CD4-positive, alpha-beta T cell treated with Interleukin-21 for 1 hour (primary cell): ENCODE measurements around the gene POLH.
"Not testable (repeated sequence)": the region's sequence is repeated elsewhere in the genome, so short reads cannot be mapped to it uniquely, and the experiment has no call there.

Experiments used
- DNase-seq: peaks from one replicate; pipeline ENCODE4 v3.0.0-alpha.2; 2020

The POLH gene

DNA sequence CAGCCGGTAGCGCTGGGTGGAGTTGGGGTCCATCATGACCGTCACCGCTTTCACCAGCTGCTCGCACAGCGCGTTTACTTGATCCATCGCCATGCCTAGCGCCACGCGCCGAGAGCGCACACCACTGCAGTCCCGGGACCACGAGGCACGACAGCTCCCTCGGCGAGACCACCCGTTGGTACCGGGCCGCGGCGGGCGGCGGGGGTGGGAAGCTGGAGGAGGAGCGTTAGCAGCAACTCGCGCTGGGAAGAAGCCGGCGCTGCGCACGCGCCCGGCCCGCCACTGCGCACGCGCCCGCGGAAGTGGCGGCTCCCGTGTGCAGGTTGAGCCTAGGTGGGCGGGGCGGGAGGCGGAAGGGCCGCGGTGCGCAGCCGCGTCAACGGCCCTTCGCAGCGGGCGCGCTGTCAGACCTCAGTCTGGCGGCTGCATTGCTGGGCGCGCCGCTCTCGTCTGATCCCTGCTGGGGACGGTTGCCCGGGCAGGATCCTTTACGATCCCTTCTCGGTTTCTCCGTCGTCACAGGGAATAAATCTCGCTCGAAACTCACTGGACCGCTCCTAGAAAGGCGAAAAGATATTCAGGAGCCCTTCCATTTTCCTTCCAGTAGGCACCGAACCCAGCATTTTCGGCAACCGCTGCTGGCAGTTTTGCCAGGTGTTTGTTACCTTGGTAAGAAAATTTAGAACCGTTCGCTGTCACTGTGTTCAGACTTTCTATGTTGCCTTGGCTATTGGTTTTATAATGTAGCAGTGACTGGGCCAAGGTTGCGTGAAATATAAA is at the start of gene POLH, which contains the start of gene XPO5:
Gene POLH (plus strand): TSS at position 414 of the 780 bp plus-strand sequence. CDS start 6,135 bp downstream, outside the sequence.
Gene XPO5 (minus strand): TSS at position 267 of the 780 bp plus-strand sequence. CDS start 174 bp downstream, at position 93.
- DNase-seq = peak; percentile 92

DNA sequence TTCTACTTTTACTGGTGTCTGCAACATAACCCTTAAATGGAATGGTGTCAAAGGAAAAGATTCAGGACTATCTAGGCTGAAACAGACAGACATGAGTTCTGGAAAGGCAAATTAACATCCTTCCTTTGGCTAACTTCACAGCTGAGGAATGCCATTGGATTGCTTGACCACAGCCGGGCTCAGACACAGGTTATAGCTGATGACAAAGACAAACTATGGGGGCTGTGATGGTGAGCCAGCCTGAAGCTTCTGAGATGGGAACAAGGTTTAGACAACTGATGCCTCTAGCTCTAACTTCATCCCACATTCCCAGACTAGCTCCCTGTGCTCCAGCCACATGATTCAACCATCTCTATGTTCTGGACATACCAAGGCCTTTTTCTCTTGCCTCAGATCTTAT is 43.8 kb upstream of the POLH start:
- DNase-seq = no peak

DNA sequence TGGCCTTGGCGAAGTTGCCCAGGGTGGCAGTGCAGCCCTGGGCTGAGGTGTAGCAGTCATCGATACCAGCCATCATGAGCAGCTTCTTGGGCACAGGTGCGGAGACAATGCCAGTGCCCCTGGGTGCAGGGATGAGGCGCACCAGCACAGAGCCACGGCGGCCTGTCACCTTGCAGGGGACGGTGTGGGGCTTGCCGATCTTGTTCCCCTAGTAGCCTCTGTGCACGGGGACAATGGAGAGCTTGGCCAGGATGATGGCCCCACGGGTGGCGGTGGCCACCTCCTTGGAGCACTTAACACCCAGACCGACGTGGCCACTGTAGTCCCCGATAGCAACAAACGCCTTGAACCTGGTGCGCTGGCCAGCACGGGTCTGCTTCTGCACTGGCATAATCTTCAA is 37.0 kb upstream of the POLH start:
- not testable (repeated sequence) for DNase-seq

DNA sequence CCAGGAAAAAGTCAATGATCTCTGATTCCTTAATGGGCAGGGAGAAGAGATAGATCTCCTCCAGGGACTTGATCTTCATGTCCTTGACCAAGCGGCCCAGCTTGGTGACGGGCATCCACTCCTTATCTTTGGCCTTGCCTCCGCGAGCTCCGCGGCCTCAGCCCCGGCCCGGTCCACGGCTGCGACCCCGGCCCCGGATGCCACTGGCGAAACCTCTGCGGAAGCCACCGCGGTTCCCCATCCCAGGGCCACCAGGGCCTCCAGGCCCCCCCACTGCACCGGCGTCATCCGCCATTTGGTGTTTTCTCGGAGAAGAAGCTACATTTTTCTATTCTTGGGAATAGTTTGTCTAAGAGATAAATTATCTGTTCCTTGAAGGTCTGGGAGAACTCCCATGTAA is 36.6 kb upstream of the POLH start:
- not testable (repeated sequence) for DNase-seq

DNA sequence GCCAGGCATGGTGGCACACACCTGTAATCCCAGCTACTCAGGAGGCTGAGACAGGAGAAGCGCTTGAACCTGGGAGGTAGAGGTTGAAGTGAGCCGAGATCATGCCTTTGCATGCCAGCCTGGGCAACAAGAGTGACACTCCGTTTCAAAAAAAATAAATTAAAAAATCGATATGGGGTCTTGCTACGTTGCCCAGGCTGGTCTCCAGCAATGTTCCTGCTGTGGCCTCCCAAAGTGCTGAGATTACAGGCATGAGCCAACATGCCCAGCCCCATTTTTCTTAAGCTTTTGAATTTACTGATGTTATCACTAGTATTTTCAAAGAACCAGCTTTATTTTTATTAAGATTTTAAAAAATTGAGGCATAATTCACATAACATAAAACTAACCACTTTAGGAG is 35.5 kb upstream of the POLH start:
- no peak for DNase-seq

DNA sequence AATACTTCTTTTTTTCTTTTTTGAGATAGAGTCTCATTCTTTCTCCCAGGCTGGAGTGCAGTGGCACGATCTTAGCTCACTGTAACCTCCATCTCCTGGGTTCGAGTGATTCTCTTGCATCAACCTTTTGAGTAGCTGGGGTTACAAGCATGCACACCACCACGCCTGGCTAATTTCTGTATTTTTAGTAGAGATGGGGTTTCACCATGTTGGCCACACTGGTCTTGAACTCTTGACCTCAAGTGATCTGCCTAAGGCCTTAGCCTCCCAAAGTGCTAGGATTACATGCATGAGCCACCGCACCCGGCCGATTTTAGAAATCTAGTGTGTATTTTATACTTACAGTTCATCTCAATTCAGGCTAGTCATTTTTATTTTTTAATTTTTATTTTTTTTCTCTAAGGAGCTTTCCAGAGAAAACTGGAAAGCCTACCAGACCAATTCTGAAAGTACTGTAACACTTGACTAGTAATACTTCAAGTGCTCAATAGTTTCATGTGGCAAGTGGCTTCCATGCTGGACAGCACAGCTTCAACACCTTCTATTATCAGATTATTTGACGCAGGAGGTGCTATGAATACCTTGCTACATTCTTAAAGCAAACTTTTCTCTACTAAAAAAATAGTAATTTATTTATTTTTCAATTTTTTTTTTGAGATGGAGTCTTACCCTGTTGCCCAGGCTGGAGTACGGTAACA is 34.1 kb upstream of the POLH start:
- DNase-seq = no peak

DNA sequence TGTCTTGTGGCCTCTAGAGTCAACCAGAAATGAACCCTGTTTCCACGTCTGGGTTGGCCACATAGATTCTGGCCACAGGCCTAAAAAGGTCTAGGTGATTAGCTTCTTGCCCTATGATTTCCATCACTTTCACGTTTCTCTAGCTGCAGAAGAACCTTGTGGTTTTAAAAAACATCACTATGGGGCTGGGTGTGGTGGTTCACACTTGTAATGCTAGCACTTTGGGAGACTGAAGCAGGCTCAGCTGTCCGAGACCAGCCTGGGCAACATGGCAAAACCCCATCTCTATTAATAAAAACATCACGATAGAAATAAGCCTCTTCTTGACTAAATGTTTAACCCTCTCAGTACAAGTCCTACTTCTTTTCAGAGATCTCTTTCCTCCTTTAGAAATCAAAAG is 31.5 kb upstream of the POLH start:
- DNase-seq = peak; percentile 8

DNA sequence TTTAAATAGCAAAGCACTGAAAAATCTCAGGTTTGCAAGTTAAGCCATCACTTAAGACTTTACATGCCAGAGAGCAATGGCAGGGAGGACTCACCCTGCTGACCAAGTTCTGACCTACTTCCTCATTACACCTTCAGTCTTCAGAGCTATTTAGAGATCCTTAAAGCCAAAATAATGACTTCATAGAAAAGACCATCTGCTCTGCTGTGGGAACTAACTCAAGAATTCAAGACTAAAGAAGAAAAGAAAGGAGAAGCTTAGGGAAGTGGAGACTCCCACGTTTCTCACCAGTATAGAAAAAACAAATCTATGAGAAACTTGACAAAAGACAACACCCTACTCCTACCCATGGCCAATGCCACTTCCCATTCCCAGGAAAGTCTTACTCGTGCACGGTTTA is 28.8 kb upstream of the POLH start:
- DNase-seq = no peak

DNA sequence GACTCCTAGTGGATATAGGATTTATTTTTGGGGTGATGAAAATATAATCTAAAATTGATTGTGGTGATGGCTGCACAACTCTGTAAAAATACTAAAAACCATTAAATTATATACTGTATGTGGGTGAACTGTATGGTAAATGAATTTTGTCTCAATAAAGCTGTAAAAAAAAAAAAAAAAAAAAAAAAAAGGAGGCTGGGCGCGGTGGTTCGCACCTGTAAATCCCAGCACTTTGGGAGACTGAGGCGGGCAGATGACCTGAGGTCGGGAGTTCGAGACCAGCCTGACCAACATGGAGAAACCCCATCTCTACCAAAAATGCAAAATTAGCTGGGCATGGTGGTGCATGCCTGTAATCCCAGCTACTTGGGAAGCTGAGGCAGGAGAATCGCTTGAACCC is 18.4 kb upstream of the POLH start:
- DNase-seq = not testable (repeated sequence)

DNA sequence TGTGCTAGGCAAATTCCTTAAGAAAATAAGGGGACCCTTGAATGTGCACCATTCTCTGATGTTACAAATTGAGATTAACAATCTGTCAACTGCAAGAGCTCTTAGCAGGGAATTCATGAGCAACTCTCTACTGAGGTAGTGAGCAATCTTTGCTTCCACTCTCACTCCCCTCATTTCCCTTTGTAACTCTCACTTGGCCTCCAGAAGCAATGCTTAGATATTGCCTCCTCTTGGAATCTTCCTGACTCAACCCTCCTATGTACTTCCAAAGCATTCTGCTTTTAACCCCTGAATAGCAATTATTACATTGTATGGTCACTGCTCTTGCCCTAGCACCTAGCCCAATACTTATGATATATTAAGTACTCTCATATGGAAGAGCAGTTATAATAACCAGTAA is 16.7 kb upstream of the POLH start:
- no peak for DNase-seq

DNA sequence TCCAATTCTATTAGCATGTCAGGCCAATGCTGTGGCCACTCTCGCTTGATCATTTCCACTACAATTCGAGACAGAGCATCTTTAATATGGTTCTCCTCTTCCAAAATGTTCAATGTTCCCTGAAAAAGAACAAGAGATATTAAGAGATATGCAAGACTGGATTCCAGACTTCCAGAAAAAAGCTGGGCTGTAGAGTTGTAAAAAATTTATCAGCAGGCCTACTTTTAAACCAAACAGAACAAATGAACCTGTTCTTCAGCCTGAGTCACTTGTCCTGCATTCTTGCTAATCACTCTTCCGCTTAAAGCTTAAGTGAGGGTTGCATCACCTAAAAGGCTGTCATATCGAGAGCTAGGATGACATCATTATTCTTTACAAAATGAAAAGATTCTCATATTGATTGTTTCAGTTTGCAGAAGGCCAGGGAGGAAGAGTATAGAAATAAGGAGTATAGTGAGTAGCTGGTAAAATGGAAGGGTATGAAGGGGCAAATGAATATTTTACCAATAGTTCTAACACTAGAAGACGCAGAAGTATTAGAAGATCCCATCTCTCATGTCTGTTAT is 5.0 kb upstream of the POLH start:
- no peak for DNase-seq

DNA sequence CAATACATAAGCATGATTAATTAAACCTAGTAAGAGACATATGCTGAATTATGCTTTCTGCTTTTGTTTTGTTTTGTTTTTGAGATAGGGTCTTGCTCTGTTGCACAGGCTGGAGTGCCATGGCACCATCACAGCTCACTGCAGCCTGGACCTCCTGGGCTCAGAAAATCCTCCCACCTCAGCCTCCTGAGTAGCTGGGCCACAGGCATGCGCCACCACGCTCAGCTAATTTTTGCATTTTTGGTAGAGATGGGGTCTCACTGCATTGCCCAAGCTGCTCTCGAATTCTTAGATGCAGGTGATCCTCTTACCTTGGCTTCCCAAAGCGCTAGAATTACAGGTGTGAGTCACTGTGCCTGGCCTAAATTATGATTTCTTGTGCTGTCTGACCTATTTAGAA is 4.0 kb upstream of the POLH start:
- DNase-seq = no peak

DNA sequence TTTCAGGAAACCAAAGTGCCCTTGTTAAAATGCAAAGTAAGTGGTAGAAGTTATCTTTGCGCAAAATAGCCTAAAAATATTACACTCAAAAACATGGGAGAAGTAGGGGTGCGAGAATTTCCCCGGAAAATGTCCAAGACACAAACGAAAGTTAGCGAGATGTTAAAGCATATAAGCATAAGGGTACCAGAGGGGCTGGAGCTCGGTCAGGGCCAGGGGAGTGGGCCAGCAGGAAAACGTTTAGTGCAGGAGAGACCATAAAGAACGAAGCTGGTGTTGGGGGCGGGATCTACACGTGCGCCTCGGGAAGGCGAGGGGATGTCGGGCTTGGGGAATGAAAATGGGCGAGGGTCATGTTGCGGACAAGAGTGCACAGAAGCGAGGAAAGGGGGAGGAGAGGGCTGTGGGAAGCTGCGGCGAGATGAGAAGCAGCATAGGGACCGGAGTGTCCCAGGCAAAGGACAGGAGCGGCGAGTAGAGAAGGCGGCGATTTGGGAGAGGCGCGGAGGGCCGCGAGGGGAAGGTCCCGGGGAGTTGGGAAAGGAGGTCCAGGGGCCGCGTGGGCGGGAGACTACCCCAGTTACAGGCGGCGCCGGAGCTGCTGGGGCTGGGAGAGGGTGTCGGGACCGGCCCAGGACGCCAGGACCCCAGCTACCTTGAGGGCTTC is 747 bp upstream of the POLH start:
- no peak for DNase-seq

DNA sequence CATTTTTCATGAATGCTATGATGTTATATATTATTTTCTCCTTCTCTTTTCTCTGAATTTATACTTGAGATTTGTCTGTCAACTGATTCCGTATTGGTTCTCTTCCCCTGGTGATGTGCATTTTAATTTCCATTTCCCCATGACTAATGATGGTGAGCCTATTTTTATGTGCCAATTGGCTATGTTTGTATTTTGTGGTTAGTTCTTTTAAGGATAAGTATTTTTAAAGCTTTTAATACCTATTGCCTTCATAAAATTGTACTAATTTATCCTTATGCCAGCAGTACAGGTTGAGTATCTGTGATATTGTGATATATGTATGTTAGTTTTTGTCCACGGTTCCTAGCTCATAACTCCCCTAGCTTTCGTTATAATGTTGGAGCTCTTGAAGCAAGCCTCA is 2.8 kb downstream of the POLH start:
- no peak for DNase-seq

DNA sequence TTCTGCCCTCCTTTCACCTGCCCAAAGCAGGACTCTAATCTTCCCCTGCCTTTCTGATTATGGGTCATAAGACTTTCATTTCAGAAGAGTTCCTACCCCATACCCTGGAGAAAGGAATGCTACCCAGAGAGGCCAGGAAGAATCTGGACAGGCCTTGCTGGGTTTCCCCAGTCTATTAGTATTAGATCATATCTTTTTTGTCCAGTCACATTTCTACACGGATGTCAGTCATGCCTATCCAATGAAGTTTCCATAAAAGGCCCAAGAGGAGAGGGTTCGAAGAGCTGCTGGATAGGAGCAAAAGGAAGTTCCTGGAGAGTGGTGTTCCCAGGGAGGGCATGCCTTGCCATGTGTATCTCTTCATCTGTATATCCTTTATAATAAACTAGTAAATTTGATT is 3.2 kb downstream of the POLH start:
- no peak for DNase-seq

DNA sequence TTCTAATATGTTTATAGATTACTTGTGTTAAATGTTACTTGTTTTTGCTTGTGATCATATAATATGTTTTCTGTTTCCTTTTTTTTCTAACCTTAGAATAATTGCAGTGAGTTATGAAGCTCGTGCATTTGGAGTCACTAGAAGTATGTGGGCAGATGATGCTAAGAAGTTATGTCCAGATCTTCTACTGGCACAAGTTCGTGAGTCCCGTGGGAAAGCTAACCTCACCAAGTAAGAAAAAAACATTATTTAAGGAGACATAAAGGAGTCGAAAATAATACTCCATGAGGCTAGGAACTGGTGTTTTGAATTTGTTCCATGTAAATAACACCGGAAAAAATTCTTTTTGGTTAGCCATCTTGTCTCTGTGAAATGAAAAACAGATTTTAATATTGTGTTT is 6.9 kb downstream of the POLH start:
- no peak for DNase-seq

DNA sequence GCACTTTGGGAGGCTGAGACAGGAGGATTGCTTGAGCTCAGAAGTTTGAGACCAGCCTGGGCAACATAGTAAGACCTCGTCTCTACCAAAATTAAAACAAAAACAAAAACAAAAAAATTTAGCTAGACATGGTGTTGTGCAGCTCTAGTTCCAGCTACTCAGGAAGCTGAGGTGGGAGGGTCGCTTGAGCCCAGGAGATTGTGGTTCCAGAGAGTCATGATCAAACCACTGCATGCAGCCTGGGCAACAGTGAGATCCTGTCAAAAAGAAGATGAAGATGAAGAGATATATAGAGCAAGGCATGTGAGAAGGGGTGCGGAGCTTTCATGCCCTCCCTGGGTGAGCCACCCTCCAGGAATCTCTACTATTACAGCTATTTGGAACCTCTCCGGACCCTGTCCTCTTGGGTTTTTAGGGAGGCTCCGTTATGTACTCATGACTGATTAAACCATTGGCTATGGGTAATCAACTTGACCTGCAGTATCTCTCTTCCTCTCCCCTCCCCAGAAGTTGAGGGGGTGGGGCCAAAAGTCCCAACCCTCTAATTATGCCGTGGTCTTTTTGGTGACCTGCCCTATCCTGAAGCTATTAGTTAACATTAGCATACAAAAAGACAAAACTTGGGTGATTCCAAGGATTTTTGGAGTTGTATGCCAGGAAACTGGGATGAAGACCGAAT is 9.0 kb downstream of the POLH start:
- DNase-seq = peak; percentile 45

DNA sequence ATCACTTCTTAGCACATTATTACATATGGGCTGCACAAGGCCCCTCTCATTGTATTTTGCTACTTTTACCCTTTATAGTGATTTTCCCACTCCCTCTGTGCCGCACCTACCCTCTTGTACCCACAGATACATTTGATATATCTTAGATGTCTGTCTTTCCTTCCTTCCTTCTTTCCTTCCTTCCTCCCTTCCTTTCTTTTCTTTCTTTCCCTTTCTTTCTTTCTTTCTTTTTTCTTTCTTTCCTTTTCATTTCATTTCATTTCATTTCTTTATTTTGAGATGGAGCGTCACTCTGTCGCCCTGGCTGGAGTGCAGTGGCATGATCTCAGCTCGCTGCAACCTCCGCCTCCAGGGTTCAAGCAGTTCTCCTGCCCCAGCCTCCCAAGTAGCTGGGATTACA is 12.2 kb downstream of the POLH start:
- no peak for DNase-seq

DNA sequence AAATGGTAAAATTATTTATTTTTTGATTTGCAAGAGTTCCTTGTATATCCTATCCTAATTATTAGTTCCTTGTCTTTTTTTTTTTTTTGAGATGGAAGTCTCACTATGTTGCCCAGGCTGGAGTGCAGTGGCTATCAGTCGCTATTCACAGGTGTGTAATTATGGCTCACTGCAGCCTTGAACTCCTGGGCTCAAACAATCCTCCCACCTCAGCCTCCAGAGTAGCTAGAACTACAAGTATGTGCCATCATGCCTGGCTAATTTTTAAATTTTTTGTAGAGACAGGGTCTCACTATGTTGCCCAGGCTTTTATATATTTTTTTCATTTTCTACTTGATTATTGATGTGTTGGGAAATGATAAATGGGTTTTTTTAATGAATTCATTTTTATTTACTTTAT is 13.6 kb downstream of the POLH start:
- DNase-seq = not testable (repeated sequence)

DNA sequence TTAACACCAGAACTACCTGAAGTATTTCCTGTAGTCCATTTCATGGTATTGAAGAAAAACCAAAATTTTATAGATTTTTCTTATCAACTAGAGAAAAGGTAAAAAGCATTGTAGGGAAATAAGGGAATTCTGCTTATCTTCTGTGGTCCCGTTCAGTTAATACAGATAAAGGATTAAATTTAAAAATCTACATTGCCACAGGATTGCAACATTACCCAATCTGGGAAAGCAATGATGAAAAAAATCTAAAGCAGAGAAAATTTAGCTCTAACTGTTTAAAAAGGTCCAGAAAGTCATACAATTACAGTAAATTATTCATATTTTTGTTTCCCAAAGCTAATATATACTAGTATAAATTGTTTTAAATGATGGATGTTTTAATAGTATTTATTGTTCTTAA is 18.0 kb downstream of the POLH start:
- DNase-seq = no peak

DNA sequence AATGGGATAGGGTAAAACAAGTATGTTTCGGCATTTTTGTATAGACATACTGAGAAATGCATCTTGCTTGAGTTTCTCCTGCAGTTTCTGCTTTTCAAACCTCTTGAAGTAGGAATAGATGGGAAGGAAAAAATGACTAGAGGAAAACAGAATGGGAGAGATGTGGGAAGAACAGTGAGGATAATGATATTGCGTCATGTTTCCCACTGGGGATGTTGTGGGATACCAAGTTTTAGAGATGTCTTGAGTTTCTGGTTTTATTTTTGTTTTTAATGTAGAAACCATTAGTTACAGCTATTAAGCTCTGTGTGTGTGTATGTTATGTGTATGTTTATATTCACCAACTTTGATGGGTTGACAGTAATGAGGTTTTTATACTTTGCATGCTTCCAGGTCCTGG is 24.6 kb downstream of the POLH start:
- DNase-seq = no peak

DNA sequence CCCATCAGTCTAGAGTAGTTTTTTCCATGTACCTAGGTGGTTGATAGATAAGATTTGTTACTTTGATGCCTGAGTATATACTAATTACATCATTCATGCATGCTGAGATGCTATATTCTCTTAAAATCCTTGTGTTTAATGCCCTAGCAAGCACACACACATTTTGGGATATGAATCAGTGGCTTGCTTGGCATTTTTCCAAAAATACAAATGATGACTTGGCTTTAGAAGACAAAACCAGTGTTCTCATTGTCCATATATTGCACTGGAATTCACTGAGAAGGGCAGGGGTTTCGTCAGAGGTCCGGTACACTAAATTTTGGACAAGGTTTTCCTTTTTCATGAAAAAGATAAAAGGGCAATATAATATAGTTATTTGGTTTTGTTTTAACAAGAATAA is 28.2 kb downstream of the POLH start:
- DNase-seq = no peak

DNA sequence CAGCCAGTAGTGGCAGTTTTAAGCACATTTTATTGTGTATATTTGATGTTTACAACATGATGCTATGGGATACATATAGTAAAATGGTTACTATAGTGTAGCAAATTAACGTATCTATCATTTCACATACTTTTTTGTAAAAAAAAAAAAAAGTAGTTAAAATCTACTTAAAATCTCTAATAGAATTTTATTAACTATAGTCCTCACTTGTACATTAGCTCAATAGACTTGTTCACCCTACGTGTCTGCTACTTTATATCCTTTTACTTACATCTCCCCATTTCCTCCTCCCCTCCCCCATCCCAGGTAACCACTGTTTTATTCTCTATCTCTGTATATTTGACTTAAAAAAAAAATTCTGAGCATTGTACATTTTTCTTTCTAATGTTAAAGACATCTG is 30.0 kb downstream of the POLH start:
- no peak for DNase-seq
